ENCODE measurements around the gene PUDP.
A peak's percentile ranks its signal among the peaks of the same experiment; 100 is the strongest.

The PUDP gene

DNA sequence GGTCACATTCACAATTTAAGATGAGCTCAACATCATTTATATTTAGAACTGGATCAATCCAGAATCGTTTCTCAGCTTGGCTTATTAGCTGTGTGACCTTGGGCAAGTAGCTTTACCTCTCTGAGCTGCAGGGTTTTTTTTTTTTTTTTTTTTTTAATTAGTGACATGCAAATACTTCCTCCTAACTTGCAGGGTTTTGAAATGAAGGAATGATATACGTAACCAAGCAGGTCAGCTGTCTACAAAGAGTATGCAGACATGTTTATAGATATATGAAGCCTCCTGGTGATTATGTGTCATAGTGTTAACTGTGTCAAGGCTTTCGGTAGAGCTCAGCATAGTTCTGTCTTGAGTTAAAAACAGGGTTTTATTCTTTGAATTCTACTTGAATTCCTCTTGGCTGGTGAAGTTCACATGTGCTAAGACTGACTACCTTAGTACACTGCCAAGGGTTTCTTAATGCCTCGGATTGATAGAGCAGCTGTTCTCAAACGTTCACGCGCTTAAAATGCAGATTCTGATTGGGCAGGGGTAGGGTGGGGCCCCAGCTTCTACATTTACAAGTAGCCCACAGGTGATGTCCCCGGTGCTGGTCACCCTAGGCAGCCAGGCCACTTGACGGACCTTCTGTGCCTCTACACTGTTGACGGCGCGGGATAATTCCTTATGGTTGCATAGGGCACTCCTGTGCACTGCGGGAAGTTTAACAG is 1.1 kb downstream of the PUDP start:
- peak; percentile 44 for DNase-seq

- DNase-seq, result no peak
Measured at GRCh38 chrX:7146020-7146702, 1.8 kb downstream of the PUDP start.

DNA sequence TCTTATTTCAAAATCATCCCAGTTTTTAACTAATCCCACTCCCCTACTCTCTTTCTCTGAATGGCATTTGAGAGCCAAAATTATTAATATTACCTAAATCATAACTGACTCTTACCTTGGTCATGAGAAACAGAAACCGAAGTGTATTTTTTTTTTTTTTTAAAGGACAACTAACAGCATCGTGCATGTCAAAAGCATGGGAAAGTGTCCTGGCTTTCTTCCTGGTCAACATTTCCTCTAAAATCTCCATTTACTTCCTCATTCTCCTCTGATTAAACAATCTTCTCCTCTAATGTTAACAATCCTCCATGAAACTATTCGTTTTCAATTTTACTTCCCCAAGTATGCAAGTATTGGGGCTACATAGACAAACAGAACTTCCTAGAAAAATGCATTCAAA is 2.5 kb downstream of the PUDP start:
- DNase-seq, result no peak

- no peak for DNase-seq
Measured at GRCh38 chrX:7143941-7144525, 3.9 kb downstream of the PUDP start.

DNA sequence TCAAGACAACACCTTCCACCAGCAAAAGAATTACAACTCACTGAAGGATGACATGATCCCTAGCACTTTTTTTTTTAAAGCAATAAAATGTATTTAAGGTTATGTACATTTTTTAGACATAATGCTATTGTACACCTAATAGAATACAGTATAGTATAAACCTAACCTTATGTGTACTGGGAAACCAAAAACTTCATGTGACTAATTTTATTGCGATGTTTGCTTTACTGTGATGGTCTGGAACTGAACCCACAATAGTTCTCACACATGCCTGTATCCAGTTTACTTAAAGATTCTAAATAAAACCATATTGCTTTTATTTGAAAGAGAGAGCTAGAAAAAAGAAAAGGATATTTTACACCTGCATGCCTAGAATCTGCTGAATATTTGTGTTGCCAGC is 4.9 kb downstream of the PUDP start:
- no peak for DNase-seq

DNA sequence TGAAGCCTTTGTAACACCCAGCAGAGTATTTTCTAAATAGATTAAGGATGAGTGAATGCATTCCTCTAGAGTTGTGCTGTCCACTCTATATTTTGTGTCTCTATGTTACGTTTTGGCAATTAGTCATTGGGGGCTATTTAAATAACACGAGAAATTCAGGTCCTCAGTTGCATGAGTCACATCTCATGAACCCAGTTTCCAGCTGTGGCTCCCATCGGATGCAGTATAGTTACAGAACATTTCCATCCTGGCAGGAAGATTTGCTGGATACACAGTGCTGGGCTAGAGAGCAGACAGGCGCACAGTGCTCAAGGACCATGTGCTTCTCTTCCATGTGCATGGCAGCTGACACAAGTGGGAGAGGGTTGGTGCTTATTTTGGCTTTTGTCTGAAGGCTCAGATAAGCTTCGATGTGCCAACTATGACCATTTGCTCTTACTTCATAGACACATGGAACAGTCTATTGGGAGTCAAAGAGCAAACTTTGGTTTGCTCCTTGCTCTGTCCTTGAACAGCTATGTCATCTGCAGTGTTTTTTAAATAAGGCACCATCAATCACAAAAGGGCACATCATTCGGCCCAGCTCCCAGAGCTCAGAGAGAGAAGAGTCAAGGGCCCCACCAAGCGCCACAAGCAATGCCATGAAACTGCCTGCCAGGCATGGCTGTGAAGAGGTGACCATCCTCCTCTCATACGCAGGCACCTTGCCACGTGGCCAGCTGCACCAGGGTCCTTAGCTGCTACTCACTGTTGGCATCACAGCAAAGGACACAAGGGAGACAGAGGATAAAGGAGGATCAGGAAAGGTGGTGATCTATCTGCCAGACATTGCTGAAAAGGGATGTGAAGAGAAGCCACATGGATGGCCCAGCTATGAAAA is 8.5 kb downstream of the PUDP start:
- DNase-seq, result no peak

- DNase-seq, result no peak
Measured at GRCh38 chrX:7134981-7135380, 13.0 kb downstream of the PUDP start.

- DNase-seq, result no peak
Measured at GRCh38 chrX:7133050-7133440, 14.9 kb downstream of the PUDP start.

- peak; percentile 82 for DNase-seq
Measured at GRCh38 chrX:7132335-7133049, 15.5 kb downstream of the PUDP start.

GRCh38 chrX:7131621-7132020 is 16.3 kb downstream of the PUDP start:
- no peak for DNase-seq

GRCh38 chrX:7127056-7127455 is 20.9 kb downstream of the PUDP start:
- DNase-seq, result no peak

GRCh38 chrX:7120878-7121219 is 27.1 kb downstream of the PUDP start:
- DNase-seq, result no peak

GRCh38 chrX:7119950-7120877 is 27.7 kb downstream of the PUDP start:
- no peak for DNase-seq

- DNase-seq, result no peak
Measured at GRCh38 chrX:7117587-7117986, 30.4 kb downstream of the PUDP start.

- no peak for DNase-seq
Measured at GRCh38 chrX:7116081-7116480, 31.9 kb downstream of the PUDP start.

GRCh38 chrX:7115557-7115956 is 32.4 kb downstream of the PUDP start:
- no peak for DNase-seq

GRCh38 chrX:7112071-7112470 is 35.9 kb downstream of the PUDP start:
- DNase-seq, result no peak

DNA sequence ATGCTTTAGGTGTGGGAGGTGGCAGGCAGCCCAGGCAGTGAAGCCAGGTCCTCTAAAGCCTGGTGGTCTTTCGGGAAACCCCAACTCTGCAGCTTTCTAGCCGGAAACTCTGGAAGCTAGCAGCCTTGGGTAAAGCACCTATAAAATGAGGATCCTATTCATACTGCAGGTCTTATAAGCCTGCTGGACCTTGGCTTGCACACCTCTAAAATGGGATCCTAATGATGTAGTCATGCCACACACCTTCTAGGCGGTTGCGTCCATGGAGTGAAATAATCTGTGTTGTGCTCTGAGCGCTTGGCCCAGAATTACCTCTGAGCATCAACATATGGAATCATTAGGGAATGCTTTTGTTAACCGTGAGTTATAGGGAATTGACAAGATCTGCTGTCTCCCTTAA is 36.4 kb downstream of the PUDP start:
- DNase-seq, result no peak

DNA sequence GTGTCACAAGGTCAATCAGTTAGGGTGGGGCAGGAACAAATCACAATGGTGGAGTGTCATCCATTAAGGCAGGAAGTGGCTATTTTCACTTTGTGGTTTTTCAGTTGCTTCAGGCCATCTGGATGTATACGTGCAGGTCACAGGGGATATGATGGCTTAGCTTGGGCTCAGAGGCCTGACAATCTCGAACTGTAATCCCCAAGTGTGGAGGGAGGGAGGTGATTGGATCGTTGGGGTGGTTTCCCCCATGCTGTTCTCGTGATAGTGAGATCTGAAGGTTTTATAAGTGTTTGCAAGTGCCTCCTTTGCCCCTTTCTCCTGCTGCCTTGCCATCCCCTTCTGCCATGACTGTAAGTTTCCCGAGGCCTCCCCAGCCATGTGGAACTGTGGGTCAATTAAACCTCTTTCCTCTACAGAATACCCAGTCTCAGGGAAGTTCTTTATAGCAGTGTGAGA is 37.1 kb downstream of the PUDP start:
- no peak for DNase-seq

GRCh38 chrX:7109838-7110793 is 37.8 kb downstream of the PUDP start:
- no peak for DNase-seq
